Stimulated activated CD8-positive, alpha-beta memory T cell treated with anti-CD3 and anti-CD28 coated beads, Interleukin-4, amount 100 ng/mL, for 4 hours (primary cell): Measurements from ENCODE around the gene TMEM263.

ENCODE experiments used
- DNase-seq, 2 donors: peaks; one replicate each; pipeline ENCODE4 v3.0.0-alpha.2; 2020; ENCODE audit warnings: low read depth in 2 of 2, low spot score in 1 of 2

TMEM263 gene

GRCh38 chr12:106947461-106947860 lies 8.2 kb upstream of the TMEM263 start:
- no peak for DNase-seq

- no peak for DNase-seq
These were observed 5.1 kb upstream of the TMEM263 start for GRCh38 chr12:106950591-106950990.

- no peak for DNase-seq
These were observed 2.1 kb upstream of the TMEM263 start for GRCh38 chr12:106953352-106954250.

- DNase-seq = no peak
These were observed 988 bp upstream of the TMEM263 start for GRCh38 chr12:106954462-106955376.

- DNase-seq = peak; percentile 15 to 18
These were observed 406 bp downstream of the TMEM263 start for GRCh38 chr12:106956048-106956578.

- no peak for DNase-seq
These were observed 1.9 kb downstream of the TMEM263 start for GRCh38 chr12:106957583-106957982.

- no peak for DNase-seq
These were observed 4.7 kb downstream of the TMEM263 start for GRCh38 chr12:106960443-106960842.

GRCh38 chr12:106962286-106962685 lies 6.6 kb downstream of the TMEM263 start:
- DNase-seq = no peak

- DNase-seq = no peak
These were observed 8.8 kb downstream of the TMEM263 start for GRCh38 chr12:106964526-106964925.

GRCh38 chr12:106971065-106971464 lies 15.4 kb downstream of the TMEM263 start:
- DNase-seq = no peak

- DNase-seq = no peak
These were observed 17.8 kb downstream of the TMEM263 start for GRCh38 chr12:106973545-106973944.

- no peak for DNase-seq
These were observed 18.8 kb downstream of the TMEM263 start for GRCh38 chr12:106974511-106974910.

GRCh38 chr12:106975098-106975497 lies 19.4 kb downstream of the TMEM263 start:
- DNase-seq = no peak

GRCh38 chr12:106975993-106976658 lies 20.4 kb downstream of the TMEM263 start:
- DNase-seq = no peak

GRCh38 chr12:106976668-106977067 lies 21.0 kb downstream of the TMEM263 start:
- DNase-seq = no peak

GRCh38 chr12:106978035-106978800 lies 22.5 kb downstream of the TMEM263 start:
- DNase-seq = no peak

GRCh38 chr12:106980944-106981343 lies 25.2 kb downstream of the TMEM263 start:
- no peak for DNase-seq

GRCh38 chr12:106981788-106982187 lies 26.1 kb downstream of the TMEM263 start:
- DNase-seq = no peak

- DNase-seq = no peak
These were observed 26.5 kb downstream of the TMEM263 start for GRCh38 chr12:106982229-106982628.

GRCh38 chr12:106984588-106985137 lies 29.0 kb downstream of the TMEM263 start:
- no peak for DNase-seq
